WI38 (cell line): ENCODE measurements around the gene CFAP45.

Experiments
- H3K4me3 ChIP-seq: 2 replicates; pipeline ENCODE4 v1.5.1; 2011; ENCODE audit warnings: low read depth, mild to moderate bottlenecking, control low read depth, low read length
- TF ChIP-seq, protein P1 (sequence below): IDR thresholded peaks from 2 replicates; pipeline ENCODE4 v1.5.1; 2012; ENCODE audit warnings: low read depth, mild to moderate bottlenecking, control low read depth, low read length

Gene CFAP45

DNA sequence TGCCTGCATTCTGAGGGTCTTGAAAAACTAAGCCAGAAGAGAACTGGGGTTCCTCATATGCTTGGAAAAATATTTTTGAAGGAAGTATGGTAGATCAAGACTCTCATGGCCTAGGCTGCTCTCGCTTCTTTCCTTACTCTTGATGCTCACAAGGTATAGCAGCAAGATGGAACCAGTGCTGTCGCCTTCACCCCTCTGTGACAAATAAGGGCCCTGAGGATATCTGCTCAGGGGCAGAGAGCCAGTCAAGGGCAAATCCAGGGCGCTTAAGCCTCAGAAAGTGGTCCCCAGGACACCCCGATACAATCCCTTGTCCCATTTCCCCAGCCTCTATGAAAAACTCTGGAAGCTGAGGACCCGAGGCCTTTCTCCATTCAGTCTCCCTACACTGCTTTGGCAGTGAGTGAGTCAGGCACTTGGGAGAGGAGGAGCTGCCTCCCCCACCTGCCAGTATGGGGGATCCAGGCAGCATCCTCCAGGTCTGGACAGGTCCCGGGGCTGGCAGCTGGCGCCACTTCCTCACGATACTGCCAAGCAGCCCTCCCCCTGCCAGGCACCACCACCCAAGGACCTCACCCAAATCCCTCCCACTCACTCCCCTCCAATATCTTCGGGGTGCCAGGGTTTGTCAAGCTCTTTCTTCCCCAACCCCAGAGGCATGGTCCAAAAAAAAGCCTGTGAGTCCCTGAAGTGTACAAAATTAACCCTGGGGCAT lies 44.1 kb upstream of the CFAP45 start:
- TF ChIP-seq, protein P1, sequence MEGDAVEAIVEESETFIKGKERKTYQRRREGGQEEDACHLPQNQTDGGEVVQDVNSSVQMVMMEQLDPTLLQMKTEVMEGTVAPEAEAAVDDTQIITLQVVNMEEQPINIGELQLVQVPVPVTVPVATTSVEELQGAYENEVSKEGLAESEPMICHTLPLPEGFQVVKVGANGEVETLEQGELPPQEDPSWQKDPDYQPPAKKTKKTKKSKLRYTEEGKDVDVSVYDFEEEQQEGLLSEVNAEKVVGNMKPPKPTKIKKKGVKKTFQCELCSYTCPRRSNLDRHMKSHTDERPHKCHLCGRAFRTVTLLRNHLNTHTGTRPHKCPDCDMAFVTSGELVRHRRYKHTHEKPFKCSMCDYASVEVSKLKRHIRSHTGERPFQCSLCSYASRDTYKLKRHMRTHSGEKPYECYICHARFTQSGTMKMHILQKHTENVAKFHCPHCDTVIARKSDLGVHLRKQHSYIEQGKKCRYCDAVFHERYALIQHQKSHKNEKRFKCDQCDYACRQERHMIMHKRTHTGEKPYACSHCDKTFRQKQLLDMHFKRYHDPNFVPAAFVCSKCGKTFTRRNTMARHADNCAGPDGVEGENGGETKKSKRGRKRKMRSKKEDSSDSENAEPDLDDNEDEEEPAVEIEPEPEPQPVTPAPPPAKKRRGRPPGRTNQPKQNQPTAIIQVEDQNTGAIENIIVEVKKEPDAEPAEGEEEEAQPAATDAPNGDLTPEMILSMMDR = no peak

DNA sequence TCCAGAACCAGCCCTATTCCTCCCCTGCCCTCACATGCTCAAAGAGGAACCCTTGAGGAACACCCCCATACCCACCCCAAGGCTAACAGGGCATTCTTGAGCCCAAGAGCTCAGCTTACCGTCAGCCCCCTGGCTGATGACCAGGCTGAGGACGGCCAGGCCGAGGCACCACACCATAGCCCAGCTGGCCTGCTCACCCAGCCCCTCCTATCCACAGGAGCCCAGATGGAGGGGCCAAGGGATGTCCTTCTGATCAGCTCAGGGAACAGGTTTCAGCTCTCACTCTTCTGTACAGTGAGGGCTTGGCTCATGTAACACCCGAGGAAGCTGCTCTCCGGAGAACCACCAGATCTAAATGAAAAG lies 43.3 kb upstream of the CFAP45 start:
- no peak overlapping the region for H3K4me3 ChIP-seq
- TF ChIP-seq, protein P1 = no peak

More for the DNA sequence above, 44.1 kb upstream of the CFAP45 start:
- H3K4me3 ChIP-seq = no peak overlapping the region

DNA sequence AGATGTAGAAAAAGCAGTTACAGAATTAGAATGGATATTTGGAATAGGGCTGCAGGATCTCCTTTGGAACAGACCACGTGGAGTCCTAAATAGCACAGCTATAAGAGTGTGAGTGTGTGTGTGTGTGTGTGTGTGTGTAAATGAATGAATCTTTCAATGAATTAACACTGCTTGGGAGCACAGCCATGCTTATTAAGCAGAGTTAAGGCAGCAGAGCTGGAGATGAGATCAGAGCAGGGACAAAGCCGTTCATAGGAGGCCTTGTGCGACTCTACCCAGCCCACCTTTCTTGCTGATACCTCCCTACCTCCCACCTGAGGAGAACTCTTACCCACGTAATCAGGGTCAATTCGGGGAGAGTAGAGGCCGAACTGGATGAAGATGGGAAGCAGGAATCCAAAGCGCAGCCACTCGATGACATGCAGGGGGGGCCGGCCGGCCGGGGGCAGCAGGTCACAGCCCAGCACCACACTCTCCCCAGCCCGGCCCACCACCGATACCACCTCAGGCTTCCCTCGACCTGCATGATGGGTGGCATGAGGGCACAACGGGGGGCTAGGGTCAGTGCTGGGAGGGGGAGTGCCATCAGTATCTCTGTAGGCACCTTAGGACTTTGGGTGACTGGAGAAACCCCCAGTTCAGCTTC lies 42.8 kb upstream of the CFAP45 start:
- H3K4me3 ChIP-seq = no peak overlapping the region
- TF ChIP-seq, protein P1 = no peak

DNA sequence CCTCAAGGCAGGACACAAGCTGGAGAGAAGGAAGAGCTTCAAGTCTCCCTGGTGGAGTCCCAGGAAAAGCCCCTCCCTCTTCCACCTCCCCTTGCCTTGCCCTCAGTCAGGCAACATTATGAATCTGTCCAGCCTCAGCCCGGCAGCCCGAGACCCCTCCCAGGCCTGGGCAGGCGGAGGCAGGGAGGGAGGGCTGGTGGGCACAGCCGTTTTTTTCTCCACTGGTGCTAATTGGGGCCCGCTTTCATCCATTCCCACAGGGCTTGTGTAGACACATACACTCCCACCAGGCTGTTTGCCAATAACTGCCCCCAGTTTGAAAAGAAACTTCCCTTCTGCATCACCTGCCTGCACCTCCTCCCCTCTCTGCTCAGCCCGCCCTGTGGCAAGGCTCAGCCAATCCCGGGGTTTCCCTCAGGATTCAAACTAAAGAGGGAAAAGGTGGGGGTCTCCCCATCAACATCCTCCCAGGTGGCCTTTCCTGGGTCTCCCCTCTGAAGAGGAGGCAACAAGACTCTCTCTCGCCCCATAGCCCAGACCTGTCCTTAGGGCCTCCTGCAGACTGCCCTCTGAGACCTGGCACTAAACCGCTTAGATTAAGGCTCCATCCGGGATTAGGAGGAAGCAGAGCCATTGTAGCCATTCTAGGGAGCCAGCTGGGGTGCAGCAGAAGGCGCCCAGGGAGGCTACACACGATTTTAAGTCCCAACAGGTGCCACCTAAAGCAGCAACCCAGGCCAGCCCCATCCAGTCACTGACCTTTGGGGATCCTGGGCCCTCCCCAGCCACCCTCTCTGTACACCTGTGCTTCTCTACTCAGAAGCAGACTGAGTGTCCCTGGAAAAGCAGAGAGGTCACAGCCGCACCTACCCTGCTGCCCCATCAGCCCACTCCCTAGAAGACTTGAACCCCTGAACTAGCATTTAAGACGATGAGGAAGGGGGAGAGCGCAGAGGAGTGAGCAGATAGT lies 41.9 kb upstream of the CFAP45 start:
- TF ChIP-seq, protein P1 = no peak
- H3K4me3 ChIP-seq = no peak overlapping the region

DNA sequence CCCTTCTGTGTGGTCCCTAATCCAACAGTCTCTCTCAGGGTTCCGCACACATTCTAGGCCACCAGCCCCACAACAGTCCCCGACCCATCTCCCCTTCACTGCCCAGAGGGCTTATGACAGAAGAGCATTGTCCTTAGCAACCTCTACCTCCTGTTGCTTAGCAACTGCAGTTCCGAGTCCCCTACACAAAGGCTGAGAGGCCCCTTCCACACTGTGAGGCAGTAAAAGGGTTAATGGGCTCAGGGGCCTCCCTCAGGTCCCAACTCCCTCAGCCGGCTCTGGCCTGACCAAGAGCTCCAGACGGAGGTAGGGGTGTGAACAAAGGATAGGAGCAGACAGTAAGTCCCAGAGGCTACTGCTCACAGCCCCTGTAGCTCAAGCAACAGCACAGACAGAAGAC lies 41.2 kb upstream of the CFAP45 start:
- H3K4me3 ChIP-seq = no peak overlapping the region
- TF ChIP-seq, protein P1 = no peak

DNA sequence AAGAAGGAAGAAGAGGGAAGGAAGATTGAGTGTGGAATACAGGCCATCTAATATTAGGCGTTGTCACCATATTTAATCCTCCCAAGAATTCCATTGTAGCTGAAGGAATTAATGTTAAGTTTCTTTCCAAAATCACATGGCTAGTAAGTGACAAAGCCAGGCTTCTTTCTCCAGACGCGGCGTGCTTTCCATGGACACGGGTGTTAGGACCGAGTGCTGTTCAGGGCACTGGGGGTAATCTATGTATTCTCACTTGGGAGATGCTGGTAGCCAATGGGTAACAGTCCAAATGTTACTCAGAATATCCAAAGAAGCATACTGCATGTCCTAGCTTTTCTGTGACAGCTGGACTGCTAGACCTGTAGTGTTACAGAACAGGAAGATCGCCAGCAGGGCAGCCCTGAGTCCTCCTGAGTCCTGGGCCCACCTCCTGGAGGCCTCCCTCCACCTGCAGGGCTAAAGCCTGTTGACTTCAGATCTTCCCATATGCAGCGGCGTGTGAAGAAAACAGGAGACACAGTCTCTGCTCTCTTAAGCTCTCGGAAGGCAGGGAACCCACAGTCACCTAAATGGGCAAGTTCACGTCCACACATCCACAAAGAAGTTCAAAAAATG lies 40.1 kb upstream of the CFAP45 start:
- no peak overlapping the region for H3K4me3 ChIP-seq
- TF ChIP-seq, protein P1 = no peak

DNA sequence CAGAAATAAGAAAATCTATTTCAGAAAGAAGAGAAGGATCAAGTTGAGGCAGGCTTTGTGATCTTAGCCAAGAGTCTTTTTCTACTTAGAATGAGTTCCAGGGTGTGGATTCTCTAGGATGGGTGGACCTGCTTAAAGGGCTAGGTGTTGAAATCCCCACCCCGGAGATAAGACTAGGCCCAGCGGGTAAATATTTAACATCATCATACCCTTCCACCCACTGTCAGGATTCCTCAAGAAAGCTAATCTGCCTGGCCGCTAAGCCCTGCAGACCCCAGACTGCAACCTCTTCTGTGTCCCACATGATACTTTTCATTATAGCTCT lies 39.7 kb upstream of the CFAP45 start:
- TF ChIP-seq, protein P1 = no peak
- H3K4me3 ChIP-seq = no peak overlapping the region
